WI38 (cell line): ENCODE data around the gene CSKMT.
A peak's percentile ranks its signal among the peaks of the same experiment; 100 is the strongest.

Experiments used
- H3K4me3 ChIP-seq: 2 replicates; pipeline ENCODE4 v1.5.1; 2011; ENCODE audit warnings: low read depth, mild to moderate bottlenecking, control low read depth, low read length
- CTCF ChIP-seq: IDR thresholded peaks from 2 replicates; pipeline ENCODE4 v1.5.1; 2012; ENCODE audit warnings: low read depth, mild to moderate bottlenecking, control low read depth, low read length

Gene CSKMT

GRCh38 chr11:62664405-62665074 lies 572 bp upstream of the CSKMT start:
- no peak for TF ChIP-seq CTCF

GRCh38 chr11:62665599-62666258 lies 617 bp downstream of the CSKMT start:
- TF ChIP-seq CTCF, result no peak
- peak overlapping the region; percentile 89 for H3K4me3 ChIP-seq

More at GRCh38 chr11:62664405-62665074, 572 bp upstream of the CSKMT start:
- peak overlapping the region; percentile 89 for H3K4me3 ChIP-seq

- H3K4me3 ChIP-seq, result peak overlapping the region; percentile 89
- TF ChIP-seq CTCF, result no peak
Observed at GRCh38 chr11:62666259-62666926, 1.3 kb downstream of the CSKMT start.

GRCh38 chr11:62667460-62667859 lies 2.3 kb downstream of the CSKMT start:
- H3K4me3 ChIP-seq, result no peak overlapping the region
- TF ChIP-seq CTCF, result no peak

GRCh38 chr11:62669420-62670161 lies 4.5 kb downstream of the CSKMT start:
- H3K4me3 ChIP-seq, result no peak overlapping the region
- TF ChIP-seq CTCF, result no peak

GRCh38 chr11:62671236-62671607 lies 6.1 kb downstream of the CSKMT start:
- H3K4me3 ChIP-seq, result peak overlapping the region; percentile 75
- no peak for TF ChIP-seq CTCF
